ENCODE data around the gene CUBN.
"Not testable (repeated sequence)": the region's sequence is repeated elsewhere in the genome, so short reads cannot be mapped to it uniquely, and the experiment has no call there.

CUBN gene

DNA sequence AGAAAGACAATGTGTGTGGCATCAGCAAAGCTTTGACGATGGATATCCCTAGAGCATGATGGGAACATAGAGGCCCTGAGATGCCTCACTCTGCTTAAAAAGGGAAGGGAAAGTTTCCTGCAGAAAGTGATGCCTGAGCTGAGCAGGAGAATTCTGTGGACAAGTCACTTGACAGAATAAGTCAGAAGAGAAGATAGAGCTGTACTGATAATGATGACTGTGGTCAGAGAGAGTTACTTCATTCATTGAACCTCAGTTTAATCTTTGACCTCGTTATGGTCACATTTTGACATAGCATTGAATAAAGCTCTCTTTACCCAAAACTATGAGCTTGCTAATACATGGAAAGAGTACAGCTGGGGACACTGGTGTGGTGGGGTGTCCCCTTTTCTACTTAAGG lies 7.6 kb downstream of the CUBN start:
- no peak overlapping the region for H3K4me3 ChIP-seq (replicated peaks in 1 of 2; ENCODE audit: low read depth in 2 of 2, low read length in 2 of 2)
- TF ChIP-seq, protein P1, sequence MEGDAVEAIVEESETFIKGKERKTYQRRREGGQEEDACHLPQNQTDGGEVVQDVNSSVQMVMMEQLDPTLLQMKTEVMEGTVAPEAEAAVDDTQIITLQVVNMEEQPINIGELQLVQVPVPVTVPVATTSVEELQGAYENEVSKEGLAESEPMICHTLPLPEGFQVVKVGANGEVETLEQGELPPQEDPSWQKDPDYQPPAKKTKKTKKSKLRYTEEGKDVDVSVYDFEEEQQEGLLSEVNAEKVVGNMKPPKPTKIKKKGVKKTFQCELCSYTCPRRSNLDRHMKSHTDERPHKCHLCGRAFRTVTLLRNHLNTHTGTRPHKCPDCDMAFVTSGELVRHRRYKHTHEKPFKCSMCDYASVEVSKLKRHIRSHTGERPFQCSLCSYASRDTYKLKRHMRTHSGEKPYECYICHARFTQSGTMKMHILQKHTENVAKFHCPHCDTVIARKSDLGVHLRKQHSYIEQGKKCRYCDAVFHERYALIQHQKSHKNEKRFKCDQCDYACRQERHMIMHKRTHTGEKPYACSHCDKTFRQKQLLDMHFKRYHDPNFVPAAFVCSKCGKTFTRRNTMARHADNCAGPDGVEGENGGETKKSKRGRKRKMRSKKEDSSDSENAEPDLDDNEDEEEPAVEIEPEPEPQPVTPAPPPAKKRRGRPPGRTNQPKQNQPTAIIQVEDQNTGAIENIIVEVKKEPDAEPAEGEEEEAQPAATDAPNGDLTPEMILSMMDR (IDR thresholded peaks at IDR 0.05; ENCODE audit: low read depth, low read length), result no peak
- DNase-seq (ENCODE audit: low read depth in 2 of 2), result peak in 1 of 2 donors; percentile 17

DNA sequence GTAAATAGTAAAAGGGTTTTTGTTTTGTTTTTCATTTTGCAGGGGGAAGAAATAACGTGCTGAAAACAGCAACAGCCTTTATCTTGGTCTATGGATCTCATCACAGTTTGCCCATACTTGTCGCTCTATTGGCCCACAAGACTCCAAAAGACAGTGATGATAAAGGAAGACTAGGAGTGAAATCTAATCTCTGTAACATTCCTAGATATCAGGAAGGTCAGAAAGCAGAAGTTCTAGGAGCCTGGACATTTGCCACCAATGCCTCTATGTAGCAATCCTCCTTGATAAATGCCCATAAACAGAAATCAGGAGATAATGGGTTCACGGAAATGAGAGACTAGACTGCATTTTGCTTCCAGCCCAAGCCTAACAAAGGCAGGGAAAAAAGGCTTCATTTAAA lies 8.9 kb downstream of the CUBN start:
- TF ChIP-seq, protein P1 (IDR thresholded peaks at IDR 0.05; ENCODE audit: low read depth, low read length), result no peak
- peak in 1 of 2 donors; percentile 32 for DNase-seq (ENCODE audit: low read depth in 2 of 2)
- no peak overlapping the region for H3K4me3 ChIP-seq (replicated peaks in 1 of 2; ENCODE audit: low read depth in 2 of 2, low read length in 2 of 2)

DNA sequence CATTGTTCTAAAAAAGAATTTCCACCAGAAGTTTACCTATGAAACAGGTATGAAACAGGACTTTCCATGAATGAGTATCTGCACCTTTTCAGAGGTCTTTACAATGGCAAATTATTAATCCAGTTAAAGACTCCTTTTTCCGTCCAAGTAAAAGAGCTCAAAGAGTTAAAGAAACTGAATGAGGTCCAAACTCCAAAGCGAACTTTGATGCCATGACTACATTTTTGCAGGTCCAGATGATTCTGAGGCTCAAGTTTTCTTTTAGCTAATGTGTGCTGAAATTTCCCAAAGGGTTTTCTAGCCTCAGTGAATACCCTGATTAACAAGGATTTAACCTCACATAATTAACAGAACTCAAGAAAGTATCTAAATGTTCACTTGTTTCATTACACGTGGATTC lies 9.8 kb downstream of the CUBN start:
- H3K4me3 ChIP-seq (replicated peaks in 1 of 2; ENCODE audit: low read depth in 2 of 2, low read length in 2 of 2), result no peak overlapping the region
- TF ChIP-seq, protein P1 (IDR thresholded peaks at IDR 0.05; ENCODE audit: low read depth, low read length), result no peak
- no peak for DNase-seq (ENCODE audit: low read depth in 2 of 2)

DNA sequence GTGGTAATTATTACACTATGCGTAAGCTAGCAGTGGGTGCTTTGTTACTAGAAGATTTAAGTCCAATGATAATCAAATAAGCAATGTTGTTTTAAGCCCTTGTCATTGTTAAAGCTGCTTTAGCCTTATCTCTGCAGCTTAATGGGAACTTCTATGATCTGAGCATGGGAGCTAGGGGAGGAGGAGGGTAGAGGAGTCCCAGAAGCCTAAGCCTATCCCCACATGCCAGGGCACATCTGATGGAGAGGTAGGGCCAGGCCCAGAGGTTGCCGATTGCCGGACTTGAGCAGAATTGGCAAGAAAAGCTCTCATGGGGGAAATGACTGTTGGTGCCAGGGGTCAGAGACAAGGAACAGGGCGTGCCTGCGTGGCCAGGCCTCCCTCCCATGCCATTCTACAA lies 13.4 kb downstream of the CUBN start:
- DNase-seq (ENCODE audit: low read depth in 2 of 2), result no peak
- H3K4me3 ChIP-seq (replicated peaks in 1 of 2; ENCODE audit: low read depth in 2 of 2, low read length in 2 of 2), result no peak overlapping the region
- TF ChIP-seq, protein P1 (IDR thresholded peaks at IDR 0.05; ENCODE audit: low read depth, low read length), result no peak

DNA sequence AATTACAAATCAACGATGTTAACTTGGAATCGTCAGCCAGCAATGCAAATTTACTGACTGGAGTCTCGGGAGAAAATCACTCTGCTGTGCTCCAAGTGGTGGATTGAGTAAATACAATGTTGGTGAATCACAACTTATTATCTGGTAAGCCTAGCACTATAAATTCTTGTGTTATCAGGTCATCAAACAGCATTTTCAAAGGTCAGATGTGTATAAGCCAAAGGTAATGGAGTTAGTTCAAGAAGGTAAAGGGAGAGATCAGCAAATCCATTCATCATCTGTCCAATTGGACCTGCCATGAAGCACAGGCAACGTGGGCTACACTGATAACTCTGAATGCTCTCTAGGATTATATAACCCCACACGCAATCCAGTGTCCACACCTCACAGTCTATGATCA lies 13.9 kb downstream of the CUBN start:
- TF ChIP-seq, protein P1 (IDR thresholded peaks at IDR 0.05; ENCODE audit: low read depth, low read length), result no peak
- peak; percentile 12 to 49 for DNase-seq (ENCODE audit: low read depth in 2 of 2)
- H3K4me3 ChIP-seq (replicated peaks in 1 of 2; ENCODE audit: low read depth in 2 of 2, low read length in 2 of 2), result no peak overlapping the region

DNA sequence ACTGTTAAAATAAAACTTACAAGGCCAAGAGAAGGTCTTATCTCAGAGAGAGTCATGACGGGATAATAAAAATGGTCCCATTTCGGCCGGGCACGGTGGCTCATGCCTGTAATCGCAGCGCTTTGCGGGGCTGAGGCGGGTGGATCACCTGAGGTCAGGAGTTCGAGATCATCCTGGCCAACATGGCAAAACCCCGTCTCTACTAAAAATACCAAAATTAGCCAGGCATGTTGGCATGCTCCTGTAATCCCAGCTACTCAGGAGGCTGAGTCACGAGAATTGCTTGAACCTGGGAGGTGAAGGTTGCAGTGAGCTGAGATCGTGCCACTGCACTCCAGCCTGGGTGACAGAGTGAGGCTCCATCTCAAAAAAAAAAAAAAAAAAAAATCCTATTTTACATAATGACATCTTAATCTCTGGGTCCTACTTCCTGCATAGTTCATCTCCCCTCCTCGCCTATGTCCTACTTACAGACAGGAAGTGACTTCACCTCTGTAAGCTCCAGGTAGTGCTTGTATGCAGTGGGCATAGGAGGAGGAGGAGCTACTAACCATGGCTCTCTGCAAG lies 14.7 kb downstream of the CUBN start:
- not testable (repeated sequence) for DNase-seq (ENCODE audit: low read depth in 2 of 2)

DNA sequence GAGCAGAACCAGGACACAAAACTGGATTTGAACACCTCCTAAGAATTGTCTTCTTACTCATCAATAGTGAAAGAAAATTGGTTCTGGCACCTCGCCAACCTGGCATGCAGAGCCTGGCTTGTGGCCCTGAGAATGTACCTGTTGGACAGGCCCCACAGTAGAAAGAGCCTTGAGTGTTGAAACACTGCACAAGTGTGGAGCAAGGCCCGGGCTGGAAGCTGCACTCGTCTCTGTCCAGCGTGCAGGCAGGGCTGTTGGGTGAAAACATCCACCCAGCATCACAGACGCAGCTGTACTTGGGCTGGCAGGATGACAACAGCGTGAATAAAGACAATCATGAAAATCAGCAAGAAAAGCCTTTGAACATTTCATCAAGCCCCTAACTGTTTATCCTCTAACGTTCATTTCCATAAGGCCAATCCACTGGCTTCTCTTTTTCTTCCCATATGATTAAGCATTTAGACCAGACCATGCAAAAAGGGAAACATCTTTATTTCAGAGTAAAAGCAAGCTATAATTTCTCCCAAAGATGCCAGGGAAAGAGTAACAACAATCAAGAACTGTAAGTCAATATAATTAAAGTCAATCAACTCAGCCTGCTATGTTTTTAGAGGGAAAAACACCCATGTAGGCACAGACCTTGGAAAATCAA lies 15.6 kb downstream of the CUBN start:
- TF ChIP-seq, protein P1 (IDR thresholded peaks at IDR 0.05; ENCODE audit: low read depth, low read length), result no peak
- no peak overlapping the region for H3K4me3 ChIP-seq (replicated peaks in 1 of 2; ENCODE audit: low read depth in 2 of 2, low read length in 2 of 2)
- DNase-seq (ENCODE audit: low read depth in 2 of 2), result peak; percentile 47 to 63

More for the DNA sequence above, 14.7 kb downstream of the CUBN start:
- not testable (repeated sequence) for H3K4me3 ChIP-seq (replicated peaks in 1 of 2; ENCODE audit: low read depth in 2 of 2, low read length in 2 of 2)
